GM19467 (cell line): Measurements from ENCODE around the gene GLT8D2.

Experiments
- ATAC-seq: cut with Tn5 transposase; IDR thresholded peaks from one replicate; pipeline ENCODE4 v1.9.1; 2021; ENCODE audit warnings: mild to moderate bottlenecking, moderate library complexity; ENCODE audit not compliant: unreplicated experiment

Gene GLT8D2

GRCh38 chr12:103956509-103957027 is 93.4 kb downstream of the GLT8D2 start:
- peak; percentile 12 for ATAC-seq

DNA sequence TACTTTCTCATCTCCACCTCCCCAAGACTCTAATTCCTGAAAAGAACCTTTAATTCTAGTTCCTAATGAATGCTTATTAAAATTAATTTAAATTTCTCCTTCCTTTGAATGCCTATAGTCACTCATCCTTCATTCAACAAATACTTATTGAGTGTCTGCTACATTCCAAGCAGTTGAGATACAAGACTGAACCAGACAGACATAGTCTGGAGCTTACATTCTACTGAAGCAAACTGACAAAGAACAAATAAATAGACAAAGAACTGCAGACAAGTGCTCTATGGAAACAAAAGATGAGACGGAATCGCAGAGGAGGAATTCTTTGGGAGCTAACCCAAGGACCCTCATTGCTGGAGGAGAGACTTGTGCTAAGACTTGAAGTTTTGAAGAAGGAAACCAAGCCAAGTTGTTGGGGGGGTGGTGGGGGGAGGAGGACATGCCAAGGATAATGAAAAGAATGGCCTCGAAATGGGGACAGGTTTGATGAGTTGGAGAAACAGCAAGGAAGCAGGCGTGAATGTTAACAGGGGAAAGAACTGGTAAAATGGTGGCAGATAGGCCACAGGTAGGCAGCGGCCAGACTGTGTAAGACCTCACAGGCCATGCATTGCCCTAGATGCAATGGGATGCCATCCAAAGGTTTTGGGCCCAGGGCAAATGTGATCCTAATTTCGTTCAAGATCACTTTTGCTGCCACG is 94.0 kb downstream of the GLT8D2 start:
- ATAC-seq, result no peak

- ATAC-seq, result no peak
Observed at GRCh38 chr12:103952497-103952896, 97.5 kb downstream of the GLT8D2 start.

DNA sequence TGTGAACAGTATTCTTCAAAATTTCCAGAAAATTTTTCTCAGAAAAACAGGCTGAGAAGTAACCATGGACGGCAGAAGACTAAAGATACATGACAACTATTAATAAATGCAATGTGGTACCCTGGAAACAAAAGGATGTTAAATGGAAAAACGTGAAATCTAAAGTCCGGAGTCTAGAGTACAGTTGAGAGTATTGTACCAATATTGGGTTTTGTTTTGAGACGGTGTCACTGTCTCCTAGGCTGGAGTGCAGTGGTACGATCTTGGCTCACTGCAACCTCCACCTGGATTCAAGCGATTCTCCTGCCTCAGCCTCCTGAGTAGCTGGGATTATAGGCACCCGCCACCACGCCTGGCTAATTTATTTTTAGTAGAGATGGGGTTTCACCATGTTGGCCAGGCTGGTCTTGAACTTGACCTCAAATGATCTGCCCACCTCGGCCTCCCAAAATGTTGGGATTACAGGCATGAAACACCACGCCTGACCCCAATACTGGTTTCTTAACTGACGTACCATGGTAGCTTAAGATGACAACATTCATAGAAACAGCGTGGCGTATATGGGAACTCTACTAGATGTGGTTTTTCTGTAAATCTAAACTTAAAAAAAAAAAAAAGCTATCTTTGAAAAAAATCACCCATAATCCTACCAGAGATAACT is 101.1 kb downstream of the GLT8D2 start:
- no peak for ATAC-seq

- ATAC-seq, result no peak
Observed at GRCh38 chr12:103947871-103948555, 102.0 kb downstream of the GLT8D2 start.

DNA sequence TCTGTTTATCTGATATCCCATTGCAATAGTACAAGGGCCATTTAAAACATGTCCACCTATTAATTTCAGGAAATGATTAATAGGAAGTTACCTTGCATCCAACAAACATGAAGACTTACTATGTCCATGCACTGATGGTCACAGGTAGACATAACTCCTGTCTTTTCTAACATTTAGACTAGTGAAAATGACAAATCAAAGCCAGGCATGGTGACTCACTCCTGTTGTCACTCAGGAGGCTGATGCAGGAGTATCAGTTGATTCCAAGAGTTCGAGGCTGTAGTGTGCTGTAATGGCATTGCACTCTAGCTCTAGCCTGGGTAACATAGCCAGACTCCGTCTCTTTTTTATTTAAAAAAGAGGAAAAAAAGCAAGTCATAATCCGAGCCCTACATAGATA is 105.0 kb downstream of the GLT8D2 start:
- no peak for ATAC-seq
